Hepatocyte (in vitro differentiated cells): ENCODE results near the gene PI4KA. TPM values are rescaled to one million over a fixed set of nuclear protein-coding genes. Genes with fewer than 3 reads are reported as not detected.

Experiments used
- DNase-seq: peaks from one replicate; pipeline ENCODE4 v3.0.0-alpha.2; 2016; ENCODE audit warnings: low spot score
- H2AFZ ChIP-seq: fragments of 200-600 bp; sonication (generic); 2 replicates; pipeline ENCODE4 v1.6.0; 2016; ENCODE audit warnings: antibody characterized with exemption, mild to moderate bottlenecking
- H3K27ac ChIP-seq: fragments of 200-600 bp; sonication (generic); 2 replicates; pipeline ENCODE4 v1.5.1; 2016; ENCODE audit warnings: mild to moderate bottlenecking
- H3K27me3 ChIP-seq: fragments of 200-600 bp; sonication (generic); 2 replicates; pipeline ENCODE4 v1.6.1; 2016
- H3K36me3 ChIP-seq: fragments of 200-600 bp; sonication (generic); replicated peaks from 2 replicates; pipeline ENCODE4 v1.5.1; 2016; ENCODE audit warnings: low read depth; ENCODE audit not compliant: insufficient read depth
- H3K4me1 ChIP-seq: fragments of 200-600 bp; sonication (generic); 2 replicates; pipeline ENCODE4 v1.5.1; 2016; ENCODE audit warnings: mild to moderate bottlenecking, moderate library complexity; ENCODE audit not compliant: insufficient read depth
- H3K4me2 ChIP-seq: fragments of 200-600 bp; sonication (generic); 2 replicates; pipeline ENCODE4 v1.6.0; 2016
- H3K4me3 ChIP-seq: fragments of 200-600 bp; sonication (generic); 2 replicates; pipeline ENCODE4 v1.5.1; 2016; ENCODE audit warnings: mild to moderate bottlenecking
- H3K79me2 ChIP-seq: fragments of 200-600 bp; sonication (generic); 2 replicates; pipeline ENCODE4 v1.6.0; 2017; ENCODE audit warnings: mild to moderate bottlenecking
- H3K9me2 ChIP-seq: fragments of 200-600 bp; sonication (generic); replicated peaks from 2 replicates; pipeline ENCODE4 v1.6.0; 2017; ENCODE audit warnings: mild to moderate bottlenecking; ENCODE audit not compliant: insufficient read depth
- H3K9me3 ChIP-seq: fragments of 200-600 bp; sonication (generic); 2 replicates; pipeline ENCODE4 v1.5.1; 2016; ENCODE audit warnings: low read depth, mild to moderate bottlenecking
- H4K20me1 ChIP-seq: fragments of 200-600 bp; sonication (generic); 2 replicates; pipeline ENCODE4 v1.6.0; 2016; ENCODE audit warnings: mild to moderate bottlenecking; ENCODE audit not compliant: insufficient read depth, poor library complexity, severe bottlenecking
- EZH2 ChIP-seq: fragments of 200-600 bp; sonication (generic); IDR thresholded peaks from 2 replicates; pipeline ENCODE4 v1.6.1; 2016; ENCODE audit warnings: antibody characterized with exemption, mild to moderate bottlenecking, borderline replicate concordance
- EZH2phosphoT487 ChIP-seq: fragments of 200-600 bp; sonication (generic); IDR thresholded peaks from one replicate; pipeline ENCODE4 v1.6.1; 2018; ENCODE audit warnings: antibody characterized with exemption, mild to moderate bottlenecking, low read depth, moderate library complexity; ENCODE audit not compliant: unreplicated experiment, severe bottlenecking
- WGBS: methylation state at CpG from one replicate; pipeline ENCODE4 v1.1.6; 2016; ENCODE audit warnings: low lambda C conversion rate; ENCODE audit errors: missing lambda C conversion rate; 5-methylcytosine and 5-hydroxymethylcytosine counted together
- polyA plus RNA-seq: library from polyadenylated mRNA; unstranded; fragments of >200 nt; fragmentation: Nextera tagmentation; extraction: Ambion mirVana; gene quantifications from 2 replicates; pipeline ENCODE4 v1.2.1, GENCODE V29; 2016
- total RNA-seq: library from RNA; depleted of rRNA; stranded (reverse); fragments of >200 nt; gene quantifications from 2 replicates; pipeline ENCODE4 v1.2.3, GENCODE V29; 2014
- TF ChIP-seq, protein P1 (sequence below): fragments of 200-600 bp; sonication (generic); IDR thresholded peaks from 2 replicates; pipeline ENCODE4 v1.5.1; 2016; ENCODE audit warnings: antibody characterized with exemption, mild to moderate bottlenecking; ENCODE audit not compliant: poor library complexity

Gene PI4KA
- total and polyA plus RNA-seq, 2 experiments from 2014 or later, result 59.1 to 75.7 TPM

DNA sequence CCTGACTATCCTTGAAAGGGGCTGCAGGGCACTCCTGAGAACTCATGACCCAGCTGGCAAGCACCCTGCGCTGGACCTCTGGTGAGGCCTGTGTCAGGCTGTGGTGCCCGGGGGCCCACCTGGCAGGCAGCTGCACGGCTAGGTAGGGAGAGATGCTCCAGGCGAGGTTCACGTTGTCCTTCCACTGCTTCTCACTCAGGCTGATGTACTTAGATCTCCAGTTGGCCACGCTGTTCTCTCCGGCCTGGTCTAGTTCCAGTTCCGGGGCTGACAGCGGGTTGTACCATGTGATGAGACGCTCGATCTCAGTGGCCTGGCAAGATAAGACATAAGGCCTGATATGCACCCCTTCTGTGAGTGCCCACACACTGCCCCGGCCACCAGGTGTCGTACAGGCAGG lies 129.4 kb downstream of the PI4KA start:
- no peak for TF ChIP-seq EZH2
- no peak for TF ChIP-seq EZH2phosphoT487
- TF ChIP-seq, protein P1, sequence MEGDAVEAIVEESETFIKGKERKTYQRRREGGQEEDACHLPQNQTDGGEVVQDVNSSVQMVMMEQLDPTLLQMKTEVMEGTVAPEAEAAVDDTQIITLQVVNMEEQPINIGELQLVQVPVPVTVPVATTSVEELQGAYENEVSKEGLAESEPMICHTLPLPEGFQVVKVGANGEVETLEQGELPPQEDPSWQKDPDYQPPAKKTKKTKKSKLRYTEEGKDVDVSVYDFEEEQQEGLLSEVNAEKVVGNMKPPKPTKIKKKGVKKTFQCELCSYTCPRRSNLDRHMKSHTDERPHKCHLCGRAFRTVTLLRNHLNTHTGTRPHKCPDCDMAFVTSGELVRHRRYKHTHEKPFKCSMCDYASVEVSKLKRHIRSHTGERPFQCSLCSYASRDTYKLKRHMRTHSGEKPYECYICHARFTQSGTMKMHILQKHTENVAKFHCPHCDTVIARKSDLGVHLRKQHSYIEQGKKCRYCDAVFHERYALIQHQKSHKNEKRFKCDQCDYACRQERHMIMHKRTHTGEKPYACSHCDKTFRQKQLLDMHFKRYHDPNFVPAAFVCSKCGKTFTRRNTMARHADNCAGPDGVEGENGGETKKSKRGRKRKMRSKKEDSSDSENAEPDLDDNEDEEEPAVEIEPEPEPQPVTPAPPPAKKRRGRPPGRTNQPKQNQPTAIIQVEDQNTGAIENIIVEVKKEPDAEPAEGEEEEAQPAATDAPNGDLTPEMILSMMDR, result no peak
- DNase-seq, result no peak
- Histone ChIP-seq H3K27me3 (no peaks in the 10 kb centered on the region), H3K79me2 (no peaks in the 10 kb centered on the region), H3K9me2 (no peaks in the 10 kb centered on the region), H4K20me1 (no peaks in the 10 kb centered on the region), H3K4me3 (no peak overlapping the region), H3K9me3 (no peaks in the 10 kb centered on the region), H3K36me3 (no peaks in the 10 kb centered on the region), H3K4me2 (no peak overlapping the region), H3K4me1 (no peaks in the 10 kb centered on the region), H3K27ac (no peak overlapping the region), H2AFZ (no peak overlapping the region)
- WGBS, result 97% methylated on average over 13 of the region's 13 CpGs

DNA sequence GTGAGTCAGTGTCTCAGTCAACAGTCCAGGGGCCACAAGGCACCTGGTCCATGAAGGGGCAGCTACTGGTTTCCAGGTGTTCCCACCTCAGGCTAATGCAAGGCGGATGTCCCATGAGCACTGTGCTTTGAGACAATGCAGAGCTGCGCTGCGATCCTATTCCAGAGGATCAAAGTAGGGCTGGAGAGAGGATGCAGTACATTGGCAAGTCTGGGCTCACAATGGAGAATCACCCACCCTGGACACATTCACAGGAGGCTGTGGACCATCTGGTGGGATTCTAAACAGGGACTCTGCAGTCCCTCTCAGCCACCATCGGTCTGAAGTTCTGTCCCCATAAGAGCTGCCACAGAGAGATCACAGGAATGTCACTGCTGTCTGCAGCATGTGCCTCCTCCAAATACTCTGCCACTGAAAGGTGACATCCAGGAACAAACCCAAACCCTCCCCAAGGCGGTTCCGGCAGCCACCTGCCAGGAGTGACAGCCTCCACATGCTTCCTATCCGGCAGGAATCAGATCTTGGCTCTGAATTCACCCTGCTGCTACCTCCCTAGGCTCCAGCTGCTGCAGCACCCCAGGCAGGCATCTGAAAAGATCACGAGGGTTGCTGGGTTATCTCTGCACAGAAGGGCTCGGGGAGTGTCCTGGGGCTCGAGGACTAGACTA lies 130.0 kb downstream of the PI4KA start:
- H3K4me3 ChIP-seq, result no peak overlapping the region
- no peaks in the 10 kb centered on the region for H3K36me3 ChIP-seq
- H3K9me3 ChIP-seq, result no peaks in the 10 kb centered on the region
- no peaks in the 10 kb centered on the region for H3K27me3 ChIP-seq
- no peaks in the 10 kb centered on the region for H4K20me1 ChIP-seq
- no peak overlapping the region for H3K4me2 ChIP-seq
- H3K9me2 ChIP-seq, result no peaks in the 10 kb centered on the region
- H2AFZ ChIP-seq, result no peak overlapping the region
- TF ChIP-seq EZH2 (no peak), EZH2phosphoT487 (no peak)
- TF ChIP-seq, protein P1, result no peak
- DNase-seq, result no peak
- WGBS, result 91% methylated on average over 10 of the region's 10 CpGs
- no peak overlapping the region for H3K27ac ChIP-seq
- H3K4me1 ChIP-seq, result no peaks in the 10 kb centered on the region
- no peaks in the 10 kb centered on the region for H3K79me2 ChIP-seq

- no peaks in the 10 kb centered on the region for H3K4me1 ChIP-seq
- no peak for DNase-seq
These were observed 131.2 kb downstream of the PI4KA start for GRCh38 chr22:20727118-20728015.

More at GRCh38 chr22:20727118-20728015, 131.2 kb downstream of the PI4KA start:
- no peaks in the 10 kb centered on the region for H3K9me2 ChIP-seq
- H3K27ac ChIP-seq, result no peak overlapping the region
- H3K4me2 ChIP-seq, result no peak overlapping the region
- H3K9me3 ChIP-seq, result no peaks in the 10 kb centered on the region
- H3K36me3 ChIP-seq, result no peaks in the 10 kb centered on the region
- no peaks in the 10 kb centered on the region for H3K79me2 ChIP-seq
- H3K27me3 ChIP-seq, result no peaks in the 10 kb centered on the region
- no peak overlapping the region for H3K4me3 ChIP-seq
- TF ChIP-seq, protein P1, result no peak
- TF ChIP-seq EZH2, result no peak
- no peak for TF ChIP-seq EZH2phosphoT487
- WGBS, result 93% methylated on average over 27 of the region's 29 CpGs
- no peak overlapping the region for H2AFZ ChIP-seq
- H4K20me1 ChIP-seq, result no peaks in the 10 kb centered on the region
